ENCODE data around the gene EIF4A3. TPM values are rescaled to one million over a fixed set of nuclear protein-coding genes. Genes with fewer than 3 reads are reported as not detected.

The EIF4A3 gene
- total RNA-seq, 2 donors from 2014 or later = 16.8 to 40.7 TPM

DNA sequence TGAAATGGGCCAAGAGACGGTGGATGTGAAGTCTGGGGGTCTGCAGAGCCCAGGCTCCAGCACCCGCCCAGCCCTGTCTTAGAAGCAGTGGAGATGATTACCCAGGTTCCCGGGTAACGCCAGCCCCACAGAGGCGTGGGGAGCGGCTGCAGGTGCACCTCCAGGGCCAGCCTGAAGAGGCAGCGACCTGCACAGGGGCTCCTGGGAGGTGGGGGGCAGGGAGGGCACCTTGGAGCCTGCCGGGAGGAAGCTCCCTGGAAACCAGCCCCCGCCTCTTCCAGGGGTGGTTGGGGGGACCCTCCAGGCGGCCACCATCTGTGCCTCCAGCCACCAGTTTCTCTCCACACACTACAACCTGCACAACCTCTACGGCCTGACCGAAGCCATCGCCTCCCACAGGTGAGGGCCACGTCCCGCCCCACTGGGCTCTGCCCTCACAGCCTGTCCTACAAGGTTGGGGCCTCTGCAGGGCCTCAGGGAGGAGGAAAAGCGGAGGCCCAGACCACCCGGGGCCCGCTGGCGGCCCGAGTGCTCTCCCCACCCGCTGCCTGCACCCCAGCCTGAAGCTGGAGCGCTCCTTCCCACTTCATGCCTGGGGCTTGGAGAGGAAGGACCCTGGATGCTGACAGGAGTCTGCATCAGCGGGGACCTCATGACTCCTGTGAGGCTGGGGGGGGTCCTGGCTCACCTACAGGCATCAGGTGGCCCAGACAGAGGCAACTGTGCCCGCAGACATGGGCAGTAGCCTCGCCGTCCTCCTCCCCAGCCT, 35.0 kb downstream of the EIF4A3 start:
- DNase-seq (no peak), ATAC-seq (no peak)
- H3K4me3 ChIP-seq = no peak overlapping the region
- no peaks in the 10 kb centered on the region for H3K4me1 ChIP-seq
- no peak overlapping the region for H3K27ac ChIP-seq
- no peaks in the 10 kb centered on the region for H3K9me3 ChIP-seq
- H3K27me3 ChIP-seq = no peaks in the 10 kb centered on the region
- TF ChIP-seq, protein P1, sequence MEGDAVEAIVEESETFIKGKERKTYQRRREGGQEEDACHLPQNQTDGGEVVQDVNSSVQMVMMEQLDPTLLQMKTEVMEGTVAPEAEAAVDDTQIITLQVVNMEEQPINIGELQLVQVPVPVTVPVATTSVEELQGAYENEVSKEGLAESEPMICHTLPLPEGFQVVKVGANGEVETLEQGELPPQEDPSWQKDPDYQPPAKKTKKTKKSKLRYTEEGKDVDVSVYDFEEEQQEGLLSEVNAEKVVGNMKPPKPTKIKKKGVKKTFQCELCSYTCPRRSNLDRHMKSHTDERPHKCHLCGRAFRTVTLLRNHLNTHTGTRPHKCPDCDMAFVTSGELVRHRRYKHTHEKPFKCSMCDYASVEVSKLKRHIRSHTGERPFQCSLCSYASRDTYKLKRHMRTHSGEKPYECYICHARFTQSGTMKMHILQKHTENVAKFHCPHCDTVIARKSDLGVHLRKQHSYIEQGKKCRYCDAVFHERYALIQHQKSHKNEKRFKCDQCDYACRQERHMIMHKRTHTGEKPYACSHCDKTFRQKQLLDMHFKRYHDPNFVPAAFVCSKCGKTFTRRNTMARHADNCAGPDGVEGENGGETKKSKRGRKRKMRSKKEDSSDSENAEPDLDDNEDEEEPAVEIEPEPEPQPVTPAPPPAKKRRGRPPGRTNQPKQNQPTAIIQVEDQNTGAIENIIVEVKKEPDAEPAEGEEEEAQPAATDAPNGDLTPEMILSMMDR (IDR thresholded peaks at IDR 0.05) = no peak
- TF ChIP-seq POLR2A (IDR thresholded peaks at IDR 0.05) = no peak
- WGBS, 2 donors = 87 to 92% methylated on average over 12 to 25 of the region's 26 CpGs
- H3K36me3 ChIP-seq (replicated peaks in 1 of 2; ENCODE audit: insufficient read depth in 1 of 2, low read depth in 2 of 2) = no peaks in the 10 kb centered on the region
- intact Hi-C loops (cut with DNase I) = no loop called here

DNA sequence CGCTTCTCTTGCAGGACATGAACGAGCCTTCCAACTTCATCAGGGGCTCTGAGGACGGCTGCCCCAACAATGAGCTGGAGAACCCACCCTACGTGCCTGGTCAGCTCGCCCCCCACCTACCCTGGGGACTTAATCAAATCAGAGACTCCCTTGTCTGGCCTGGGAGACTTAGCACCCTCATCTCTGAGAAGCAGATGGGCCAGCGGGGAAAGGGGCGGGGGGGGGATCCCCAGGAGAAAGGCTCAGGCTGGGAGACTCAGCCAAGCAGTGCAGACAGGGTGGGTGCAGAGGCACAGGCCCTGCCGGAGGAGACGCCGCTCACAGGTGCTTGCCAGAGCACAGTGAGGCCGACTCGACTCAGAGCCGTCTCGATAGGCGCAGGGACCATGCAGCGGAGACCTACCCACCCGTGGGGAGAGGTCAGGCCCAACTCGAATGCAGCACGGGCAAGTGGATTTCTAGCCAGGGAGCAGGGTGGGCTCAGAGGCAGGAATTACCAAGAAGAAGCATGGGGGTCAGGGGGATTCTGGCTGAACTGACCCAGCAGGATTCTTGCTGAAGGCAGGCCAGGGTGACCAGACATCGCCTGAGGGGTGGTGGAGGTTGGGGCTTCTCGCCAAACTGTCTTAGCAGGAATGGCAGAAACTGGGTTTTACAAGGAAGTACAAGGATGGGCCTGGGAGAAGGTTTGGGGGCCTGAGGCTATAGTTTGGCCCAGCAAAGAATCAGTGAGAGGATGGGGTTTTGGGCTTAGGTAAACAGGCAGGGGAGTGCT, 35.8 kb downstream of the EIF4A3 start:
- Histone ChIP-seq H3K36me3 (replicated peaks in 1 of 2; ENCODE audit: insufficient read depth in 1 of 2, low read depth in 2 of 2) (no peaks in the 10 kb centered on the region), H3K27ac (no peak overlapping the region), H3K9me3 (no peaks in the 10 kb centered on the region), H3K4me3 (no peak overlapping the region), H3K27me3 (no peaks in the 10 kb centered on the region), H3K4me1 (no peaks in the 10 kb centered on the region)
- WGBS, 2 donors = 91 to 100% methylated on average over 3 to 21 of the region's 21 CpGs
- DNase-seq = no peak
- ATAC-seq = no peak
- intact Hi-C loops (cut with DNase I) = no loop called here
- TF ChIP-seq, protein P1 (IDR thresholded peaks at IDR 0.05) = no peak
- TF ChIP-seq POLR2A (IDR thresholded peaks at IDR 0.05) = no peak

DNA sequence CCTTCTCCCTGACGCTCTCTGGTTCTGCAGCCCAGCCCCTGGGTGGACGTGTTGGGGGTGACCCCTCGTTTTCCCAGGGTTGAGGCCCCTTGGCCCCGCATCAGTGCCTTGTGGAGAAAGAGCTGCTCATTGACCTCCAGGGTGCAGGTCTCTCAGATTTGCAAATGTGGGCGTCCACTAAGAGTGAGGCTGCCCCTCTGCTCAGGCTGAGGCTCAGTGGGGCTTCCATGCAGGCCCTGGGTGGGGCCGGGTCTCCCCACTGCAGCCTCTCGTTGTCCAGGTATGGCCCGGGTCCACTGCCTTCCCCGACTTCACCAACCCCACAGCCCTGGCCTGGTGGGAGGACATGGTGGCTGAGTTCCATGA, 36.5 kb downstream of the EIF4A3 start:
- DNase-seq (no peak), ATAC-seq (no peak)
- Histone ChIP-seq H3K27ac (no peak overlapping the region), H3K4me3 (no peak overlapping the region), H3K9me3 (no peaks in the 10 kb centered on the region), H3K4me1 (no peaks in the 10 kb centered on the region), H3K36me3 (replicated peaks in 1 of 2; ENCODE audit: insufficient read depth in 1 of 2, low read depth in 2 of 2) (no peaks in the 10 kb centered on the region), H3K27me3 (no peaks in the 10 kb centered on the region)
- intact Hi-C loops (cut with DNase I) = no loop called here
- no peak for TF ChIP-seq POLR2A (IDR thresholded peaks at IDR 0.05)
- TF ChIP-seq, protein P1 (IDR thresholded peaks at IDR 0.05) = no peak
- WGBS, 2 donors = 80 to 88% methylated on average over 3 to 9 of the region's 9 CpGs

DNA sequence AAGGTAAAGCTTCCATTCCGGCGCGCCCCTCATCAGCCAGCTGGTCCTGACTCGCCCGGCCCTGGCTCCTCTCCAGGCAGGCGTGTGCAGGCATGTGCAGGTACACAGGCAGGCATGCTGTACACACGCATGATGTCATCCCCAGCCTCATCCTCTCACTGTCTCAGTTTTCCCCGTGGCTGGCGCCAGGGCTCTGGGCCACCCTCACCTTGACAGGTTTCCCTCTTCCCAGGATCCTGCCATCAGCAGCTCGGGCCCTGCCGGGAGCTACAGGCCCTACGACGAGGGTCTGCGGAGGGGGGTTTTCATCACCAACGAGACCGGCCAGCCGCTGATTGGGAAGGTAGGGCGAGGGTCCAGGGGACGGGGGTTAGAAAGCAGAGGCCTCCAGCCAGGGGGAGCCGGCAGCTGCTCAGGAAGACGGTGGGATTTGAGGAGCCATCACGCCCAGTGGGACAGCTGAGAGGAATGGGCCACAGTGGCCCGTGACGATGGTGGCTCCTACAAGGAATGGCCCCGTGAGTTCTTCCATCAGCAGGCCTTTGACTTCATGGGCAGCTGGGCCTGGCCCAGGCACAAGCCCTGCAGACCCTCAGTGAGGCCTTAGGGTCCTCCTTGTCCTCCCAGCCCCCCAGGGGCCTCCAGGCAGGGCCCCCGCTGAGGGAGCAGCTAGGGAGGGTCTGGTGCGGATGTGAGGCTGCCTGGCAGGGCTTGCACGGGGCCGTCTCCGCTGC, 37.0 kb downstream of the EIF4A3 start:
- no peak for TF ChIP-seq POLR2A (IDR thresholded peaks at IDR 0.05)
- TF ChIP-seq, protein P1 (IDR thresholded peaks at IDR 0.05) = no peak
- Histone ChIP-seq H3K4me3 (no peak overlapping the region), H3K4me1 (no peaks in the 10 kb centered on the region), H3K27ac (no peak overlapping the region), H3K9me3 (no peaks in the 10 kb centered on the region), H3K36me3 (replicated peaks in 1 of 2; ENCODE audit: insufficient read depth in 1 of 2, low read depth in 2 of 2) (no peaks in the 10 kb centered on the region), H3K27me3 (no peaks in the 10 kb centered on the region)
- ATAC-seq (no peak), DNase-seq (no peak)
- whole genome bisulfite sequencing, 2 donors = 84 to 88% methylated on average over 18 to 30 of the region's 30 CpGs
- intact Hi-C loops (cut with DNase I) = no loop called here

Data from body of pancreas (tissue), 4 donors.